Measurements from ENCODE around the gene STK32B. TPM values are rescaled to one million over a fixed set of nuclear protein-coding genes. Genes with fewer than 3 reads are reported as not detected.

The STK32B gene
- total and polyA plus RNA-seq, 2 of the 8 experiments (the other 6 are each of a cell fraction or from before 2014, with no cell fraction given) = 2.3 to 2.5 TPM

DNA sequence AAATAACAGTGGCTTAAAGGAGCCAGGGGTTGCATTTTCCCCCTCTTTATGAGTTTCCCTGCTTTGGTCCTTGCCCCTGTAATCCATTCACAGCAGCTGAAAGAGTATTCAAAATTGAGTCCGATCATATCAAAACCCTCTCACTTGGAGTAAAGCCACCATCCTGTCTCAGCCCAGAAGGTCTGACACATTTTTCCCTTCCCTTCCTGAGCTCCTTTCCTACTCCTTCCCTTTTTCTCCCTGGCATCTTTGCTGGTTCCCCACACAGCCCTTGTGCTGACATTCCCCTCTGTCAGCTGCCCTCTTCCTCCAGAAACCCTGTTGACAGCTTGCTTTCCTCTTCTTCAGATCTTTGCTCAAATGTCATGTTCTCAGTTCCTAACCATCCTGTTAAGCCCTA lies 361.5 kb downstream of the STK32B start:
- no peak overlapping the region for H3K9ac ChIP-seq (replicated peaks in 1 of 4; ENCODE audit: extremely low read depth in 1 of 4, low read depth in 3 of 4, low read length in 3 of 4)
- no peak overlapping the region for H2AK5ac ChIP-seq (ENCODE audit: low read depth, low read length)
- no peak overlapping the region for H2AFZ ChIP-seq (ENCODE audit: low read length)
- no peak overlapping the region for H2BK20ac ChIP-seq (ENCODE audit: low read length)
- no peak overlapping the region for H3K4ac ChIP-seq (replicated peaks; ENCODE audit: insufficient read length, low read depth, low read length)
- peaks cover 4 to 5% of the 10 kb centered on the region in 2 experiments; a peak in 1 of 4 replicates for H3K9me3 ChIP-seq (ENCODE audit: insufficient read depth in 2 of 2, low read depth in 1 of 2, low read length in 1 of 2)
- no peaks in the 10 kb centered on the region for H3K4me1 ChIP-seq (replicated peaks in 1 of 4; ENCODE audit: control insufficient read depth in 3 of 4, insufficient read depth in 4 of 4, low read length in 3 of 4)
- H3K4me3 ChIP-seq (ENCODE audit: extremely low read depth in 1 of 4, insufficient read depth in 2 of 4, low read depth in 3 of 4, low read length in 4 of 4) = no peak overlapping the region
- WGBS, 2 experiments (ENCODE audit: extremely low coverage in 1 of 2, insufficient coverage in 1 of 2, insufficient read length in 1 of 2, insufficient replicate concordance in 2 of 2, low coverage in 1 of 2, low lambda C conversion rate in 2 of 2, missing lambda C conversion rate in 1 of 2) = 83% methylated on average over 1 of the region's 1 CpG; no CpG with 5 or more reads in 1 of the 2 experiments
- no peak overlapping the region for H3K18ac ChIP-seq (ENCODE audit: extremely low read depth, low read length)
- H3K4me2 ChIP-seq (ENCODE audit: insufficient read depth in 1 of 2, low read depth in 2 of 2, low read length in 2 of 2) = no peak overlapping the region
- no peak overlapping the region for H3K56ac ChIP-seq (replicated peaks; ENCODE audit: insufficient read length, low read depth, low read length)
- no peak overlapping the region for H3K14ac ChIP-seq (ENCODE audit: insufficient read length)
- H3K23ac ChIP-seq (ENCODE audit: insufficient read length) = no peak overlapping the region
- no peak for FAIRE-seq
- no peaks in the 10 kb centered on the region for H4K20me1 ChIP-seq (replicated peaks in 1 of 2; ENCODE audit: control insufficient read depth in 1 of 2, insufficient read depth in 2 of 2, low read length in 2 of 2)
- H4K8ac ChIP-seq (ENCODE audit: extremely low read depth, insufficient read depth, low read length) = no peak overlapping the region
- H2BK12ac ChIP-seq (ENCODE audit: low read depth, low read length) = no peak overlapping the region
- H3K27me3 ChIP-seq (replicated peaks in 1 of 4; ENCODE audit: control insufficient read depth in 3 of 4, extremely low read depth in 1 of 4, insufficient read depth in 3 of 4, low read length in 3 of 4) = no peaks in the 10 kb centered on the region
- CTCF ChIA-PET (ENCODE audit: partially characterized antibody) = interaction anchor here (0.7 to 5.1 kb wide), 5 partner anchors 12 to 162 kb away, joined by 3 to 31 read pairs (median 3); no protein-coding TSS in a partner anchor
- no peaks in the 10 kb centered on the region for H3K36me3 ChIP-seq (ENCODE audit: control insufficient read depth in 2 of 4, insufficient read depth in 4 of 4, low read length in 3 of 4)
- H3K79me1 ChIP-seq (ENCODE audit: low read depth, low read length) = no peaks in the 10 kb centered on the region
- POLR2A ChIA-PET (ENCODE audit: partially characterized antibody) = no interaction called here
- DNase-seq (ENCODE audit: low read depth in 1 of 2, low spot score in 2 of 2) = no peak
- H4K91ac ChIP-seq (replicated peaks; ENCODE audit: insufficient read length, low read length) = no peak overlapping the region
- no peak overlapping the region for H2BK5ac ChIP-seq (ENCODE audit: low read depth, low read length)
- no peak overlapping the region for H4K5ac ChIP-seq (ENCODE audit: insufficient read length, low read depth, low read length)
- H2BK15ac ChIP-seq (ENCODE audit: low read length) = no peak overlapping the region
- H3K23me2 ChIP-seq (ENCODE audit: low read depth, low read length) = no peaks in the 10 kb centered on the region
- H3K79me2 ChIP-seq (ENCODE audit: control insufficient read depth in 1 of 2, insufficient read depth in 2 of 2, low read length in 2 of 2) = no peaks in the 10 kb centered on the region
- no peak overlapping the region for H3K27ac ChIP-seq (ENCODE audit: low read depth, low read length)
- H2BK120ac ChIP-seq (replicated peaks; ENCODE audit: low read depth, low read length) = no peak overlapping the region

All from H1 (cell line).